ENCODE measurements around the gene NAA38.

DNA sequence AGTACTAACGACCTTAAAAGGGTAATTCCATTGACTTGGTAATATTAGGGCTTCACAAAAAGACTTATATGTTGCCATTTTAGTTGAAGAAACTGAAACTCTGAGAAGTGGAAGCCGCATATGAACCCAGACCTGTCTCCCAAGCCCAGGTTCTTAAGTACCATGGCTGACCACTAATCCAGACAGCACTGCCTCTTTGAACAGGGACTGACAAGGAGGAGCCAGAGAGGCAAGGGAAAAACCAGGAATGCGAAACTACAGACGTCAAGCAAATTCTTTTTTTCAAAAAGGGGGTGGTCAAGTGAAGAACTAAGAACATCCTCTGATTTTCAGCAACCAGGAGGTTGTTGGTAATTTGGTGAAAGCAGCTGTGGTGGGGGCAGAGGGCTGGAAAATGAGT is 15.7 kb upstream of the NAA38 start:
- TF ChIP-seq, protein P1, sequence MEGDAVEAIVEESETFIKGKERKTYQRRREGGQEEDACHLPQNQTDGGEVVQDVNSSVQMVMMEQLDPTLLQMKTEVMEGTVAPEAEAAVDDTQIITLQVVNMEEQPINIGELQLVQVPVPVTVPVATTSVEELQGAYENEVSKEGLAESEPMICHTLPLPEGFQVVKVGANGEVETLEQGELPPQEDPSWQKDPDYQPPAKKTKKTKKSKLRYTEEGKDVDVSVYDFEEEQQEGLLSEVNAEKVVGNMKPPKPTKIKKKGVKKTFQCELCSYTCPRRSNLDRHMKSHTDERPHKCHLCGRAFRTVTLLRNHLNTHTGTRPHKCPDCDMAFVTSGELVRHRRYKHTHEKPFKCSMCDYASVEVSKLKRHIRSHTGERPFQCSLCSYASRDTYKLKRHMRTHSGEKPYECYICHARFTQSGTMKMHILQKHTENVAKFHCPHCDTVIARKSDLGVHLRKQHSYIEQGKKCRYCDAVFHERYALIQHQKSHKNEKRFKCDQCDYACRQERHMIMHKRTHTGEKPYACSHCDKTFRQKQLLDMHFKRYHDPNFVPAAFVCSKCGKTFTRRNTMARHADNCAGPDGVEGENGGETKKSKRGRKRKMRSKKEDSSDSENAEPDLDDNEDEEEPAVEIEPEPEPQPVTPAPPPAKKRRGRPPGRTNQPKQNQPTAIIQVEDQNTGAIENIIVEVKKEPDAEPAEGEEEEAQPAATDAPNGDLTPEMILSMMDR (IDR thresholded peaks at IDR 0.05) = no peak
- TF ChIP-seq POLR2AphosphoS5 (IDR thresholded peaks at IDR 0.05) (no peak), EP300 (IDR thresholded peaks at IDR 0.05) (no peak)

Data from upper lobe of left lung (tissue), 4 donors.